SU-DHL-6 (cell line): Measurements from ENCODE around the gene CHN1.

ENCODE experiments used
- H2AFZ ChIP-seq: fragments of 200-600 bp; sonication (generic); 2 replicates; pipeline ENCODE4 v1.6.1; 2014; ENCODE audit warnings: low read depth, mild to moderate bottlenecking, moderate library complexity, mixed read lengths, antibody characterized with exemption, low read length; ENCODE audit not compliant: severe bottlenecking
- H3F3A ChIP-seq: fragments of 200-600 bp; shearing (Covaris generic); 2 replicates; pipeline ENCODE4 v1.6.0; 2016; ENCODE audit warnings: antibody characterized with exemption, mild to moderate bottlenecking; ENCODE audit not compliant: insufficient read depth
- H3K27ac ChIP-seq: fragments of 200-600 bp; sonication (generic); 2 replicates; pipeline ENCODE4 v1.5.1; 2016; ENCODE audit warnings: low read depth, mild to moderate bottlenecking, low read length, moderate library complexity, mixed read lengths
- H3K27me3 ChIP-seq: fragments of 200-600 bp; sonication (generic), shearing (Covaris generic); 2 replicates; pipeline ENCODE4 v1.6.0; 2014; ENCODE audit warnings: mild to moderate bottlenecking, low read length
- H3K36me3 ChIP-seq: fragments of 200-600 bp; sonication (generic); 2 replicates; pipeline ENCODE4 v1.6.1; 2014; ENCODE audit warnings: mild to moderate bottlenecking, low read length, mixed read lengths
- H3K4me2 ChIP-seq: fragments of 300-600, 200-600 bp; shearing (Covaris generic), sonication (generic); 2 replicates; pipeline ENCODE4 v1.6.0; 2014; ENCODE audit warnings: low read length, low read depth, mild to moderate bottlenecking; ENCODE audit not compliant: poor library complexity, severe bottlenecking
- H3K4me3 ChIP-seq: fragments of 200-600 bp; sonication (generic); 2 replicates; pipeline ENCODE4 v1.5.1; 2014; ENCODE audit warnings: antibody characterized with exemption, low read length, mild to moderate bottlenecking, mixed read lengths; ENCODE audit not compliant: insufficient read depth, poor library complexity, severe bottlenecking
- H3K79me2 ChIP-seq: fragments of 200-600 bp; sonication (generic); 2 replicates; pipeline ENCODE4 v1.6.1; 2014; ENCODE audit warnings: mild to moderate bottlenecking, low read length, moderate library complexity; ENCODE audit not compliant: insufficient read depth
- H3K9ac ChIP-seq: fragments of 200-600 bp; sonication (generic); 2 replicates; pipeline ENCODE4 v1.7.0; 2014; ENCODE audit warnings: mild to moderate bottlenecking, low read length
- H3K9me2 ChIP-seq: fragments of 200-600 bp; sonication (generic); replicated peaks from 2 replicates; pipeline ENCODE4 v1.6.1; 2014; ENCODE audit warnings: low read length; ENCODE audit not compliant: insufficient read depth
- H3K9me3 ChIP-seq: fragments of 200-600 bp; sonication (generic); 2 replicates; pipeline ENCODE4 v1.6.1; 2014; ENCODE audit warnings: low read length, mixed read lengths; ENCODE audit not compliant: insufficient read depth
- H4K20me1 ChIP-seq: fragments of 200-600 bp; sonication (generic); 2 replicates; pipeline ENCODE4 v1.6.1; 2014; ENCODE audit warnings: low read depth, mild to moderate bottlenecking, antibody characterized with exemption, low read length, moderate library complexity, mixed read lengths
- EZH2phosphoT487 ChIP-seq: fragments of 200-600 bp; sonication (generic), shearing (Covaris generic); conservative IDR thresholded peaks from 2 replicates; pipeline ENCODE4 v1.6.1; 2018; ENCODE audit warnings: mild to moderate bottlenecking, antibody characterized with exemption, low read length, moderate library complexity, mixed read lengths
- TF ChIP-seq, protein P1 (sequence below): fragments of 200-600 bp; sonication (generic); IDR thresholded peaks from one replicate; pipeline ENCODE4 v1.5.1; 2017; ENCODE audit warnings: antibody characterized with exemption, mild to moderate bottlenecking, low read length, moderate library complexity; ENCODE audit not compliant: insufficient read depth, poor library complexity, severe bottlenecking

The CHN1 gene

DNA sequence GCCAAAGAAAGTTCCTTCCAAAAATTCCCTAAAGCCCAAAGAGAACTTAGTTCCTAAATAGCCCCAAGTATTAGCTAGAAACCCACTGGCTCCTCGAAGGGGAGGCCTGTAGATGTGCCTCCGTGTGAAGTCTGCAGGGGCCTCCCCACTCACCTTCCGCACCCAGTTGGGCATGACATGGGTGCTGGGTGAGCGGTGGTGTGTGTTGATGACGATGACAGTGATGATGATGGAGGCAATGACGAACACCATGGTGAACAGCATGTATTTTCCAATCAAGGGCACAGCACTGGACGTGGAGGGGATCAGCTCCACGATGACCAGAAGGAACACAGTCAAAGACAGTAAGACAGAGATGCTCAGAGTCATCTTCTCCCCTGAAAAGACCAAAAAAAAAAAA lies 255.4 kb downstream of the CHN1 start:
- H3K9ac ChIP-seq, result no peak overlapping the region
- no peaks in the 10 kb centered on the region for H3K36me3 ChIP-seq
- TF ChIP-seq EZH2phosphoT487, result no peak
- TF ChIP-seq, protein P1, sequence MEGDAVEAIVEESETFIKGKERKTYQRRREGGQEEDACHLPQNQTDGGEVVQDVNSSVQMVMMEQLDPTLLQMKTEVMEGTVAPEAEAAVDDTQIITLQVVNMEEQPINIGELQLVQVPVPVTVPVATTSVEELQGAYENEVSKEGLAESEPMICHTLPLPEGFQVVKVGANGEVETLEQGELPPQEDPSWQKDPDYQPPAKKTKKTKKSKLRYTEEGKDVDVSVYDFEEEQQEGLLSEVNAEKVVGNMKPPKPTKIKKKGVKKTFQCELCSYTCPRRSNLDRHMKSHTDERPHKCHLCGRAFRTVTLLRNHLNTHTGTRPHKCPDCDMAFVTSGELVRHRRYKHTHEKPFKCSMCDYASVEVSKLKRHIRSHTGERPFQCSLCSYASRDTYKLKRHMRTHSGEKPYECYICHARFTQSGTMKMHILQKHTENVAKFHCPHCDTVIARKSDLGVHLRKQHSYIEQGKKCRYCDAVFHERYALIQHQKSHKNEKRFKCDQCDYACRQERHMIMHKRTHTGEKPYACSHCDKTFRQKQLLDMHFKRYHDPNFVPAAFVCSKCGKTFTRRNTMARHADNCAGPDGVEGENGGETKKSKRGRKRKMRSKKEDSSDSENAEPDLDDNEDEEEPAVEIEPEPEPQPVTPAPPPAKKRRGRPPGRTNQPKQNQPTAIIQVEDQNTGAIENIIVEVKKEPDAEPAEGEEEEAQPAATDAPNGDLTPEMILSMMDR, result no peak
- H3K4me2 ChIP-seq, result peak overlapping the region; percentile 2
- H3K27ac ChIP-seq, result peak overlapping the region; percentile 86
- no peaks in the 10 kb centered on the region for H3K9me3 ChIP-seq
- no peaks in the 10 kb centered on the region for H3K79me2 ChIP-seq
- peak overlapping the region; percentile 63 for H2AFZ ChIP-seq
- peaks cover 38% of the 10 kb centered on the region for H3F3A ChIP-seq
- no peak overlapping the region for H3K4me3 ChIP-seq
- H3K9me2 ChIP-seq, result no peaks in the 10 kb centered on the region
- H4K20me1 ChIP-seq, result no peaks in the 10 kb centered on the region
- H3K27me3 ChIP-seq, result no peaks in the 10 kb centered on the region

DNA sequence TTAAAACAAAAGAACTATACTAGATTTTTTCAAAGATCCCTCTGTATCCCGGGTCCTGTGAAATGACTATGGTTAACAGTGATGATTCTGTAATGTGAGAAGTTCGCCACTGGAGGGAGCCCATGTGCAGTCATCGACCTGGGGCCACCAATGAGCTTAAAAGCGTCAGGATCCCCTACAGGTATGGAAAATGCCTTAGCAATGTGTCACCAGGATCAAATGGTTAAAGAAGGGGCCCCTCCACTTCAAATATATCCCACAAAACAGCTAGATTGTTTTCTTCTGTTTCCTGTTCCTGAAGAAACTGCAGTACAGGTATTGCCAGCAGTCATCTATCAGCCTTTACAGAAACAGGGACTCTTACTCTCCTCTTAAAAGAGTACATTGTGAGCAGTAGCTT lies 256.2 kb downstream of the CHN1 start:
- H4K20me1 ChIP-seq, result no peaks in the 10 kb centered on the region
- peaks cover 38% of the 10 kb centered on the region for H3F3A ChIP-seq
- H3K4me3 ChIP-seq, result no peak overlapping the region
- H3K36me3 ChIP-seq, result no peaks in the 10 kb centered on the region
- H3K27ac ChIP-seq, result peak overlapping the region; percentile 86
- no peaks in the 10 kb centered on the region for H3K9me2 ChIP-seq
- TF ChIP-seq, protein P1, result peak; percentile 81
- TF ChIP-seq EZH2phosphoT487, result no peak
- H3K4me2 ChIP-seq, result no peak overlapping the region
- no peak overlapping the region for H2AFZ ChIP-seq
- no peaks in the 10 kb centered on the region for H3K27me3 ChIP-seq
- H3K9ac ChIP-seq, result no peak overlapping the region
- no peaks in the 10 kb centered on the region for H3K9me3 ChIP-seq
- H3K79me2 ChIP-seq, result no peaks in the 10 kb centered on the region
